ENCODE results near the gene ZNF837. TPM values are rescaled to one million over a fixed set of nuclear protein-coding genes. Genes with fewer than 3 reads are reported as not detected.
"Not testable (repeated sequence)": the region's sequence is repeated elsewhere in the genome, so short reads cannot be mapped to it uniquely, and the experiment has no call there.

ZNF837 gene
- 0.22 TPM for total RNA-seq
- long read RNA-seq, partial matches to known transcripts, result 0 of 1 reads
- long read RNA-seq, other reads (novel, unspliced or antisense), result 0 of 1 reads

DNA sequence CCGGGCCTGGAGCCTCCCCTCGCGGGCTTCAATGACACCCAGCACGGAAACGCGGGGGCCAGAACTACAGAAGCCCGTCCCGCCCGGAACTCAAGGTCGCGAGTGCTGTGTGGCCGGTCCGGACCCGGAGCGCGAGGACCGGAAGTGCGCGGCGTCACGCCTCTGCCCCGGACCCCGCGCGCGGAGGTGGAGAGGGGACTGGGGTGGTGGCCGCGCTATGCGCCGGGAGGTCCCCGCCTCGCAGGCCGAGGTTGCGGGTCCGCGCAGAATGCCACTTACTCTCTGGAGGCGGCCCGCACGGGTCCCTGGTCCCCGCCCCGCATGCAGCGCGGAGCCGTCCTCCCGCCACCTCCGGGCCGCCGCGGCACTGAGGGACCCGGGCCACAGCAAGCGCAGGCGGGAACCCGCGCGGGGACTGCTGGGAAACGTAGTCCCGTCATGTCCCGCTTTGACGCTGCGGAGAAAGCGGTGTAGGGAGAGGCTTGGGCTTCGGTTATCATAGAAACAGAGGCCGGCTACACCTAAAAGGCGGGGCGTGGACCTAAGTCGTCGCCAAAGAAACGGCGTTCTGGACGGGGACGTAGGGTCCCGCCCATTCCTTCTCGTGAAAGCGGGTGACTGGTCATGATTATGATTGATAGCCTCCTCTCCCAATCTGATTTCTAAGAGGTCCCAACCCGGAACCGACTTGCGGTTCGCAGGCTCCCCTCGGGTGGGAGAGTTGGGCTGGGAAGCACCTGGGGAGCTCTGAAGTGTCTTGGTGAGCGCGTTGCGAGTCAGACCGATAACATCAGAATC, at the start of gene ZNF837:
TSS of gene ZNF837 (minus strand) at position 369 of the 798 bp plus-strand sequence. CDS start 11,698 bp downstream, outside the sequence.
- DNase-seq (ENCODE audit: missing footprints) (peak; percentile 98), ATAC-seq (peak; percentile 95)
- intact Hi-C loops (cut with DNase I), result loop anchor here (2.0 kb wide), 2 partner anchors 18 to 54 kb away; partner anchors contain the start of genes ZNF497 and ZSCAN22

DNA sequence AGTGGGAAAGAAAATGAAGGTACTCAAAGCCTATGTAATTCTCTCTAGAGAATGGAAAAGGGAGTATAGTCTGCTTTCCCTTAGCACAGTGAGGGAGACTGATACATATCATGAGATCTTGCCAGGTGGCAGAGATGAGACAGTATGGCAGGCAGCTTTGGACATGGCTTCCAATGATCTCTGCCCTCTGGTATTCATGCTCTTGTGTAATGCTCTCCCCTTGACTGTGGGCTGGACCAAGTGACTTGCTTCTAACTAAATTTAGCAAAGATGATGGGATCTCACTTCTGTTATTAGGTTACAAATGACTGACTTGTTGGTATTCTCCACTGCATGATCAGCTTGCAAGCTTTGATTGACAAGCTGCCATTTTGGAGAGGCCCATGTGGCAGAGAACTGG, 48.9 kb upstream of the ZNF837 start:
- DNase-seq (ENCODE audit: missing footprints), result no peak
- intact Hi-C loops (cut with DNase I), result no loop called here
- ATAC-seq, result no peak

DNA sequence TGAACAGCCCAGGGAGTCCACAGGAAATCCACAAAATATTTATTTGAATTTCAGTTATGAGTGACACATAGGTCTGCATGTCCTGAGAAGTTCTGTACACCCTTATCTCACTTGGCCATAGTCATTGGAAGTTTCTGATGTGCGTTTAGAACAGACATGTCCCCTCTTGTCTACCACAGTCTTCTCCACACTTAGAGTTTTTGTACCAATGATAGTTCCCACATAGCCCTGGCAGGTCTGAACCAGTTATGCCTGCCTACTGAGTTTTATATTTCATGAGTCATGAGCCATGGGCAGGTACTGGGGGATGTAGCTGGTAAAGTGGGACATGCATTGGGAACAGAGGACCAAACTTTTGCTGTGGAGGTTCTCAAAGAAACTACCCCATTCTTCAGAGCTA, 47.8 kb upstream of the ZNF837 start:
- intact Hi-C loops (cut with DNase I), result no loop called here
- no peak for DNase-seq (ENCODE audit: missing footprints)
- ATAC-seq, result no peak

DNA sequence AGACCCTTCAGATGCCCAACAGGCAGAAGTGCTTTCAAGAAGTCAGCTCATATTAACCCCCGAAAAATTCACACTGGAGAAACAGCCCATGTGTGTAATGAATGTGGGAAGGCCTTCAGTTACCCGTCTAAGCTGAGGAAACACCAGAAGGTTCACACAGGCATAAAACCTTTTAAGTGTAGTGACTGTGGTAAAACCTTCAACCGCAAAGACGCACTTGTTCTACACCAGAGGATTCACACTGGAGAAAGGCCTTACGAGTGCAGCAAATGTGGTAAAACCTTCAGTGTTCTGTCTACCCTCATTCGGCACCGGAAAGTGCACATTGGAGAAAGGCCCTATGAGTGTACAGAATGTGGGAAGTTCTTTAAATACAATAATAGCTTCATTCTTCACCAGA, 36.2 kb upstream of the ZNF837 start:
- intact Hi-C loops (cut with DNase I), result no loop called here
- ATAC-seq (no peak), DNase-seq (ENCODE audit: missing footprints) (no peak)

DNA sequence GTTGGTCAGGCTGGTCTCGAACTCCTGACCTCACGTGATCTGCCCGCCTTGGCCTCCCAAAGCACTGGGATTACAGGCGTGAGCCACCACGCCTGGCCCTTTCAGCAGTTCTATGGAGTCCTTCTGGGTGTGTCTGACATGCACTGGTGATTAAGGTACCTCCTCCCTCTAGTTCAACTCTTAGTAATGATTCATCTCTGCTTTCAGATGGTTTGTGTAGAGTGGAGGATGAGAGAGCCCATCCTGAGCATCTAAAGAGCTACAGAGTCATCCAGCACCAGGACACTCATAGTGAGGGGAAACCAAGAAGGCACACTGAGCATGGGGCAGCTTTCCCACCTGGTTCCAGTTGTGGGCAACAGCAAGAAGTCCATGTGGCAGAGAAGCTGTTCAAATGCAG, 35.8 kb upstream of the ZNF837 start:
- ATAC-seq (no peak), DNase-seq (ENCODE audit: missing footprints) (no peak)
- intact Hi-C loops (cut with DNase I), result no loop called here

- intact Hi-C loops (cut with DNase I), result no loop called here
- no peak for DNase-seq (ENCODE audit: missing footprints)
- peak; percentile 17 for ATAC-seq
Measured at GRCh38 chr19:58409010-58409790, 28.4 kb upstream of the ZNF837 start.

- ATAC-seq, result peak; percentile 99
Measured at GRCh38 chr19:58408152-58409009, 27.6 kb upstream of the ZNF837 start, which contains the start of gene ZNF584. TSS of gene ZNF584 (plus strand) at chr19:58408649. CDS start at chr19:58409148, 499 bp downstream.

GRCh38 chr19:58407658-58408151, 26.9 kb upstream of the ZNF837 start:
- intact Hi-C loops (cut with DNase I), result loop anchor here (1.0 kb wide), 1 partner anchor 45 kb away; the partner anchor contains the start of gene ZNF497
- no peak for DNase-seq (ENCODE audit: missing footprints)
- ATAC-seq, result peak; percentile 1

More at GRCh38 chr19:58408152-58409009, 27.6 kb upstream of the ZNF837 start, which contains the start of gene ZNF584:
- intact Hi-C loops (cut with DNase I), result loop anchor here (1.0 kb wide), 1 partner anchor 46 kb away; the partner anchor contains the start of gene ZNF497
- DNase-seq (ENCODE audit: missing footprints), result peak; percentile 98

GRCh38 chr19:58406818-58407657, 26.2 kb upstream of the ZNF837 start:
- DNase-seq (ENCODE audit: missing footprints) (no peak), ATAC-seq (no peak)
- intact Hi-C loops (cut with DNase I), result no loop called here

DNA sequence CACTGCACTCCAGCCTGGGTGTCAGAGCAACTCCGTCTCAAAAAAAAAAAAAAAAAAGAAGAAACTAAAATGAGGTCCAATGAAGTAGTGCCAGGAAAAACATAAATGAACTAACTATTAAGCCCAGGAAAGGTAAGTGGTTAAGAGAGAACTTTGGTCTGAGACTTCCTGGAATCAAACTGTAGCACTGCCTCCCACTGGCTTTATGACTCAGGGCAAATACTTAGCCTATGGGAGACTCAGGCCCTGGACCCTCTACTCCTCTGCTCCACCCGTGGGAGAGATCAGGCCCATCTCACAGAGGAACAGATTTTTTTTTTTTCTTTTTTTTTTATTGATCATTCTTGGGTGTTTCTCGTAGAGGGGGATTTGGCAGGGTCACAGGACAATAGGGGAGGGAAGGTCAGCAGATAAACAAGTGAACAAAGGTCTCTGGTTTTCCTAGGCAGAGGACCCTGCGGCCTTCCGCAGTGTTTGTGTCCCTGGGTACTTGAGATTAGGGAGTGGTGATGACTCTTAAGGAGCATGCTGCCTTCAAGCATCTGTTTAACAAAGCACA, 23.2 kb upstream of the ZNF837 start:
- intact Hi-C loops (cut with DNase I); DNase-seq (ENCODE audit: missing footprints); ATAC-seq: not testable (repeated sequence)

- DNase-seq (ENCODE audit: missing footprints) (no peak), ATAC-seq (no peak)
- intact Hi-C loops (cut with DNase I), result no loop called here
Measured at GRCh38 chr19:58401840-58402421, 21.1 kb upstream of the ZNF837 start.

- DNase-seq (ENCODE audit: missing footprints) (peak; percentile 100), ATAC-seq (peak; percentile 99)
- intact Hi-C loops (cut with DNase I), result no loop called here
Measured at GRCh38 chr19:58400916-58401839, 20.3 kb upstream of the ZNF837 start.

GRCh38 chr19:58400316-58400915, 19.6 kb upstream of the ZNF837 start:
- intact Hi-C loops (cut with DNase I), result no loop called here
- no peak for DNase-seq (ENCODE audit: missing footprints)

GRCh38 chr19:58399903-58400302, 19.1 kb upstream of the ZNF837 start:
- intact Hi-C loops (cut with DNase I), result no loop called here
- no peak for DNase-seq (ENCODE audit: missing footprints)
- no peak for ATAC-seq

More at GRCh38 chr19:58400316-58400915, 19.6 kb upstream of the ZNF837 start:
- ATAC-seq, result no peak

DNA sequence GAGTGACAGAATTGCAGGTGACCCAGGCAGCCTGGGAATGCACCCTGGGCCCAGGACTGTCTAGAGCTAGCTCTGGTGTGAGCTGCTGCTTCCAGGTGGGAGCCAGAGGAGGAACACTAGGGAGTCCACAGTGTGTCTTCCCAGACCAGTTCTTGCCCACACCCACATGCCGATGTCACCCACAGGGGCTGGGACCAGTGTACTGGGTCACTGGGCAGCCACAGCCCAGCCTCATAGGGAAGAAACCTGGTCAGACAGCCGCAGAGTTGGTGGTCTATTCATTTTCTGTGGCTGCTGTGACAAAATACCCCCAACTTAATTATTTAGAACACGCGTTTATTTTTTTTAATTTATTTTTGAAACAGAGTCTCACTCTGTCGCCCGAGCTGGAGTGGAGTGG, 17.7 kb upstream of the ZNF837 start:
- intact Hi-C loops (cut with DNase I), result no loop called here
- no peak for ATAC-seq
- DNase-seq (ENCODE audit: missing footprints), result no peak

Data from Right ventricle myocardium inferior (tissue), 1 donor.